SH-SY5Y (cell line): ENCODE data around the gene DUSP28.

Experiments
- GATA2 ChIP-seq: IDR thresholded peaks from 2 replicates; pipeline ENCODE4 v1.6.1; 2011; ENCODE audit warnings: mild to moderate bottlenecking, low read depth, low read length
- GATA3 ChIP-seq: IDR thresholded peaks from 2 replicates; pipeline ENCODE4 v1.6.1; 2011; ENCODE audit warnings: low read depth, mild to moderate bottlenecking, low read length, moderate library complexity

DNA sequence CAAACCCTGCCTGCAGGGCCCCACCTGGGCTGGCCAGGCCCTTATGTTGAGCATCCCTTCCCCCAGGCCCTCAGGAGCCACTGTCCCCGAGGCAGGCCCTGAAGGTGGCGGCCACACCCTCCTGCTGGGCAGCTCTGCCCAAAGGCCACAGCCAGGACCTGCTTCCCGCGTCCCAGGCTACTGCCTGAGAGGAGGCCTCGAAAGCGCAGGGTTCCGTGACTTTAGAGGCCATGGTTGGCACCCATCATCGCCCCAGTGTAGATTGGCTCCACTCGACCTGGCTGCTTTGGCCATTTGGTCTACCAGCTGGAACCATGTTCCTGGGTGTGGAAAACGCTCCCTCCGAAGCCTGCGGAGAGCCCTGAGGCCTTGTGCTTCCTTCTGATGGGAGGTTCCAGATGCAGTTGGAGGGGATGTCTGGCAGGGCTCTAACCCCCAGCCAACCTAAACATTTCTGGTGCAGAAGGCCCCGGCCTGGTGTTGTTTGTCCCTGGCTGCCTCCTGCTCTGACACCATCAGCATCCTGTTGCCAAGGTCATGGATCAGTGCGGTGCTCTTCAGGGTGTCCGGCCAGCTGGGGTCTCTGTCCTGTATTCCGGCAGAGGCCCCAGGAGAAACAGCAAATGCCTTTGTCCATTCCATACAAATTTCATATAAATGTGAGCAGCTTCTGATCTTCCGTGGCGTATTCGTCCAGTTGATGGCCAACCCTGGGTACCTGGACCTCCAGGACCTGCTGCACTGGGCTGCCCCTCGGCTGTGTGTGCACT, 41.1 kb downstream of the DUSP28 start:
- no peak for TF ChIP-seq GATA3
- TF ChIP-seq GATA2 = no peak
